Measurements from ENCODE around the gene THSD7A. TPM values are rescaled to one million over a fixed set of nuclear protein-coding genes. Genes with fewer than 3 reads are reported as not detected.

Gene THSD7A
- total RNA-seq, 1 experiment from 2014 or later: 0.64 TPM

DNA sequence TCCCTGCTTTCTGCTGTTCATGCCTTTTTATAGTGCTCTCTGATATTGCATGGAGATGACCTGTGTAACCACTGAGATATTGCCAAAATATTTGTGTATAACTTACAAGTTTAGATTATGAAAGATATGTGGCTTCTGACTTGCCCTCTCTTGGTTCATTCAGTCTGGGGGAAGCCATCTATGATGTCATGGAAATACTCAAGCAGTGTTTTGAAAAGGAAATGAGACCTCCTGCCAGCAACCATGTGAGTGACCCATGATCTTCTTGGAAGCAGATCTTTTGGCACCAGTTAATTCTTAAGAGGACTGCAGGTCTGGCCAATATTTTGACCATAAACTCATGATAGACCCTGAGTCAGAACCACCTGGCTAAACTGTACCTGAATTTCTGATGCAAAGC, 183.0 kb downstream of the THSD7A start:
- DNase-seq (ENCODE audit: low spot score): peak; percentile 4
- CTCF ChIA-PET: no interaction called here

DNA sequence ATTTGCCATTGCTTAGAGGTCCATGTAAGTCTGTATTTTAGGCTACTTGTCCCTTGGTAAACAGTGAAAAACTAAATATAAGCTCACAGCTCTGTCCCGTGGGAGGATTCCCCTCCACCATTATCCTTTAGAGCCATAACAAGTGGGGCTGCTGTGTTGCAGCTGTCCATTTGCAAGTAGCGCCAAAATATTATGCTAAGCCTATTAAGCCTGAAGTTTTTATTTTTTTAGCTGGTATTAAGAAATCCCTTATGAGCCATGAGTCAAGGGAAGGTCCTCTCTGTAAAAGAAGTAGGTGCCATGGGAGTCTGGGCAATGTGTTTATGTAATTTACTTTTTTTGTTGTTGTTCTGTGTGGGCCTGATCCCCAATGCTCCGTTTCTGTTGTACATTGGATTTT, 183.9 kb downstream of the THSD7A start:
- DNase-seq (ENCODE audit: low spot score): peak; percentile 65
- TF ChIP-seq EZH2 (IDR thresholded peaks at IDR 0.05; ENCODE audit: borderline replicate concordance, low read depth, low read length, poor library complexity, severe bottlenecking): no peak
- TF ChIP-seq CTCF (conservative IDR thresholded peaks at IDR 0.05; ENCODE audit: low read depth, low read length): no peak
- Histone ChIP-seq H3K9me3 (ENCODE audit: low read depth, low read length, poor library complexity, severe bottlenecking) (no peaks in the 10 kb centered on the region), H3K27me3 (replicated peaks; ENCODE audit: insufficient read depth, low read depth, low read length, poor library complexity) (no peaks in the 10 kb centered on the region), H3K4me3 (ENCODE audit: low read depth, low read length, poor library complexity, severe bottlenecking) (no peak overlapping the region), H3K4me1 (ENCODE audit: insufficient read depth, low read length, poor library complexity, severe bottlenecking) (peaks cover 23% of the 10 kb centered on the region), H3K36me3 (ENCODE audit: insufficient read depth, low read length, poor library complexity, severe bottlenecking) (no peaks in the 10 kb centered on the region), H3K27ac (ENCODE audit: low read depth, low read length, poor library complexity, severe bottlenecking) (no peak overlapping the region)
- POLR2A ChIA-PET (ENCODE audit: low non-redundant PET): interaction anchor here (0.7 kb wide), 1 partner anchor 41 kb away, joined by 3 read pairs; no protein-coding TSS in a partner anchor
- CTCF ChIA-PET: no interaction called here
- intact Hi-C loops (cut with micrococcal nuclease; ENCODE audit: unreplicated experiment): no loop called here
- no TSS peak for BruUV-seq (replicated peaks)

More for the DNA sequence above, 183.0 kb downstream of the THSD7A start:
- H3K4me1 ChIP-seq (ENCODE audit: insufficient read depth, low read length, poor library complexity, severe bottlenecking): peaks cover 23% of the 10 kb centered on the region
- H3K27ac ChIP-seq (ENCODE audit: low read depth, low read length, poor library complexity, severe bottlenecking): no peak overlapping the region
- H3K36me3 ChIP-seq (ENCODE audit: insufficient read depth, low read length, poor library complexity, severe bottlenecking): no peaks in the 10 kb centered on the region
- intact Hi-C loops (cut with micrococcal nuclease; ENCODE audit: unreplicated experiment): no loop called here
- POLR2A ChIA-PET (ENCODE audit: low non-redundant PET): no interaction called here
- no peaks in the 10 kb centered on the region for H3K27me3 ChIP-seq (replicated peaks; ENCODE audit: insufficient read depth, low read depth, low read length, poor library complexity)
- no TSS peak for BruUV-seq (replicated peaks)
- no peaks in the 10 kb centered on the region for H3K9me3 ChIP-seq (ENCODE audit: low read depth, low read length, poor library complexity, severe bottlenecking)
- H3K4me3 ChIP-seq (ENCODE audit: low read depth, low read length, poor library complexity, severe bottlenecking): no peak overlapping the region
- TF ChIP-seq EZH2 (IDR thresholded peaks at IDR 0.05; ENCODE audit: borderline replicate concordance, low read depth, low read length, poor library complexity, severe bottlenecking): no peak
- TF ChIP-seq CTCF (conservative IDR thresholded peaks at IDR 0.05; ENCODE audit: low read depth, low read length): no peak

- no peak for TF ChIP-seq EZH2 (IDR thresholded peaks at IDR 0.05; ENCODE audit: borderline replicate concordance, low read depth, low read length, poor library complexity, severe bottlenecking)
- no peak for TF ChIP-seq CTCF (conservative IDR thresholded peaks at IDR 0.05; ENCODE audit: low read depth, low read length)
- Histone ChIP-seq H3K4me3 (ENCODE audit: low read depth, low read length, poor library complexity, severe bottlenecking) (no peak overlapping the region), H3K4me1 (ENCODE audit: insufficient read depth, low read length, poor library complexity, severe bottlenecking) (peaks cover 10% of the 10 kb centered on the region), H3K9me3 (ENCODE audit: low read depth, low read length, poor library complexity, severe bottlenecking) (no peaks in the 10 kb centered on the region), H3K27me3 (replicated peaks; ENCODE audit: insufficient read depth, low read depth, low read length, poor library complexity) (no peaks in the 10 kb centered on the region), H3K36me3 (ENCODE audit: insufficient read depth, low read length, poor library complexity, severe bottlenecking) (no peaks in the 10 kb centered on the region), H3K27ac (ENCODE audit: low read depth, low read length, poor library complexity, severe bottlenecking) (no peak overlapping the region)
- ChIA-PET POLR2A (ENCODE audit: low non-redundant PET) (no interaction called here), CTCF (no interaction called here)
- intact Hi-C loops (cut with micrococcal nuclease; ENCODE audit: unreplicated experiment): no loop called here
- no peak for DNase-seq (ENCODE audit: low spot score)
- no TSS peak for BruUV-seq (replicated peaks)
Measured at GRCh38 chr7:11642841-11643240, 189.2 kb downstream of the THSD7A start.
